C1 segment of cervical spinal cord (tissue), 14 donors: ENCODE measurements around the gene SF3A1.

Experiments used
- DNase-seq, 14 donors: peaks; one replicate each; lab custom pipeline; 2025; lab: John Stamatoyannopoulos, UW

The SF3A1 gene

DNA sequence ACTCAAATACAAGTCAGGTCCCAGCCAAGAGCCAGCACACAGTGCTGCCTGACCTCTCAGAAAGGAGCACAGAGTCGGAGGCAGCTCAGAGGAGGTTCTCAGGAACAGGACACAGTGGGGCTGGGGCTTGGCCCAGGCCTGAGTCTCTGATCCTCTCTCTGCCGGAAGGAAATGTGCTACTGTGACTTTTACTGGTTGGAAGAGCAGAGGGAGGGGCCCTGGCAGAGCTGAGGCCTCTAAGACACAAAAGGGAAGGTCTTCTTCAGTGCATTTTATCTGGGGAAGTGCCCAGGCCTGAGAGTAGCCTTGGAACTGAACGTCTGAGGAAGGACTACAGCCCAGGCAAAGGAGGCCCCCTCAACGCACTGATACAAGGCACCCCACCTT lies 51.2 kb downstream of the SF3A1 start:
- DNase-seq, result peak in 8 of 14 donors; percentile 10 to 47 (median 32)

DNA sequence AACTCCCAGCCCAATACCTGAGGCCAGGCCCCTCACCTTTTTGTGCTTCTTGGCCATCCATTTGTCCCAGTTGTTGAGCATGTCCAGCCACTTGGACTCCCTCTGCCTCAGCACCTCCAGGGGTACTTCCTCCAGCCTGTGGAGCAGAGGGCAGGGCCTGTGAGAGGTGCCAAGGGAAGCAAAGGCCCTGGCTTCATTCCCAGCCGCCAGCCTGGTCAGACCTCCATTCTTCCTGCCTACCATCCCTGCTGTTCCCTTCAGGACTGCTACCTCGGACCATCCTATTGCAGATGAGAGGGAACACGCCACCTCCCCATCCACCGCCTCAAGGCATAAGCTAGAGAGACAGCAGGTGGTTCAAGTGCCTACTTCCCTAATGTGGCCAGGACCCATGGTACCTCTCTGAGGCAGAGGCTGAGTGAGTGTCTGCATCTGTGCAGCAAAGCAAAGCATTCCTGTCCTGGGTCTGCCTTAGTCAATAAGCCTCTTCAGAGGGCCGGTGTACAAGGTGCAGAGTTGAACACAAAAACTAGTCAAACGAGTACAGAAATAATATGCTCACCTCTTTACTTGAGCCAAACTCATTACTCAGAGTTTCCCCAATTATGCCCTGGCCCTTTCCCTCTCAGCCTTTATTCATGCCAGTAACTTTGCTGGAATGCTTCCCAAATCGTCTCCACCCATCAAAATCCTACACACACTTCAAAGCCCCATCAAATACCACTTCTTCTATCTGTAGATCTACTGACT lies 52.0 kb downstream of the SF3A1 start:
- DNase-seq, result peak in 6 of 14 donors; percentile 10 to 31 (median 15)

DNA sequence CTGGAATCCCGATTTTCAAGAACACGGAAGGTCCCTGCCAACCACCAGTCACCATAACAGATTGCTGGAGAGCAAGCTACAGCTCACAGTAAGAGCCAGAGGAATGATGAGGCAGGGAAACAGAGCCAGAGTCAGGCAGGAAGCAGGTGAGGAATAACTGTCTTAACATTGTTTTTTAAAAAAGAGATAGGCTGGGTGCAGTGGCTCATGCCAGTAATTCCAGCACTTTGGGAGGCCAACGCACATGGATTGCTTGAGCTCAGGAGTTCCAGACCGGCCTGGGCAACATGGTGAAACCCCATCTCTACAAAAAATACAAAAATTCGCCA lies 53.9 kb downstream of the SF3A1 start:
- DNase-seq, result no peak

DNA sequence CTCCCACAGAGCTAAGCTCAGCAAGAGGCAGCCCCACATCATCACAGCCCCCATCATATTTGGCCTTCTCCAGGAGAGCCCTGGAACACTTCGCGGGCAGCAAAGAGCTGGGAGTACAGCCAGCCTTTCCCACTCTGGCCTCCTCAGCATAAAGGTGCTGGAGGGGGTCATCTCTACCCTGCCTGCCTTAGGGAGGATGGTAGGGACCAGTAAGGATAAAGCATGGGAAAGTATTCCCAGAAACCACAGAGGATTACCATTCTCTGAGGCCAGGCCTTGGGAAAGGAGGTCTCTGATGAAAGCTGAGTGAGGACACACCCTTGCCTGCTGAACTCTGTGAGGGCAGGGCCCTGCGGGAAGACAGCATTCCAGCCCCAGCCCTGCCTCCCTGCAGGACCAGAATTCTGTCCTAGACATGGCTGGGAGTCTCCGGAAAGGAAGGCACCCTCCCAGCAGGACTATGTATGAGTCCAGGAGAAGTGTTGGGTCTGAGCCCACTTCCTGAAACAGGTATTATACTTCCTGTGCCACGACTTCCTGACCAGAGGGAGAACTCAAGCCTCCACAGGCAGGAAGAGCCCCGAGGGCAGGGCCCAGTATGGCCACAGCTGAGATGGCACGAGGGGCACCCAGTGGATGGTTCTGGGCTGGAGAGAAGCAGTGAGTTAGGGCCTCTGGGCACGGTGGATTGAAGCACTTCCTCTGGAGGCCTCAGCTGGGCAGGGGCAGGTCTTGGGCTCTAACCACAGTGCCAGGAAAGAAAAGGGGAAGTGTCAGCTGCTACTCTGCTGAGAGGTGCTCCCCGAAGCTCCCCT lies 54.5 kb downstream of the SF3A1 start:
- peak in 6 of 14 donors; percentile 24 to 64 (median 42) for DNase-seq

DNA sequence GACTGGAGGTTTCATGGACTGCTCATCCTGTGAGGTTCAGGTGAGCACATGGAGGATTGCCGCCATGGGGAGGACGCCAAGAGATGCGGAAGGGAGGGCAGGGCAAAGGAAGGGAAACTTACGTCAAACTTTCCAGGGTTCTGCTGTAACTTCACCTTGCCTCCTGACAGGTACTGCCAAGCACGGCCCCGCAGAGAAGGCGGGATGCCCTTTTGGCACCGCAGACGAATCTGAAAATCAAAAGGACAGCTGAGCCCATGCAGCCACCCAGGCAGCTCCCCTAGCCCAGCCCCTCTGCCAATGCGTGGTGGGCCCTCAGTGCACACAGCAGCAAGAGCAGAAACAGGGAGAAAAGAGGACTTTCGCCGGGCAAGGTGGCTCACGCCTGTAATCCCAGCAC lies 57.4 kb downstream of the SF3A1 start:
- no peak for DNase-seq

DNA sequence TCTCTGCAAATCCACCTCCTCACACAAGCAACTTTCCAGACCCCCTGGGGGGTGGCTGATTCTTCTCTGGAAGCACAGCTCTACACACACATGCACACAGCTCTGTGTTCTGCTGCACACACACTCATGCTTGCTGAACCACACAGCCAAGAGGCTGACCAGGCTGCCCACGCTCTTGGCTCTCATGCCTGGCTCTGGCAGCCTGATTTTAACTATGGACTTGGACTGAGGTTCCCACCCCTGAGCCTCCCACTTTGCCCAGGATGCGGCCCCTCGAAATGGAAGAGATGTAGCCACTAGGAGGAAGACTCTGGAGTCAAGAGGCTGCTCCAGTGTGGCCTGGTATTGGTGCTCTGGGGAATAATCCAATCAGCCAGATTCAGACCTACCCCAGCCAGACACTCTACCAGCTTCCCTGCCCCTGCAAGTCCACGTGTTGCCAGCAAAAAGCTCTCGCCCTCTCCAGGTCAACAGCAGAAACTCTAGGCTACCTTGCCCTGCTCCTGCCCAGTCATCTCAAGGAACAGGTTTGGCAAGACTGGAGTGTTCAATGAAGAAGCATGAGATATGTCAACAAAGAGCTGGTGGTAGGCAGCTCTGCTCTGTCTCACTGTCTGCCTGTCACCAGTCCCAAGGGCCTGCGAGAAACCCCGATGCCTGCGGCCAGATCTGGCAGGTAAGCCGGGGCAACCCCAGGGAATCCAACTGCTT lies 58.5 kb downstream of the SF3A1 start:
- DNase-seq, result no peak

DNA sequence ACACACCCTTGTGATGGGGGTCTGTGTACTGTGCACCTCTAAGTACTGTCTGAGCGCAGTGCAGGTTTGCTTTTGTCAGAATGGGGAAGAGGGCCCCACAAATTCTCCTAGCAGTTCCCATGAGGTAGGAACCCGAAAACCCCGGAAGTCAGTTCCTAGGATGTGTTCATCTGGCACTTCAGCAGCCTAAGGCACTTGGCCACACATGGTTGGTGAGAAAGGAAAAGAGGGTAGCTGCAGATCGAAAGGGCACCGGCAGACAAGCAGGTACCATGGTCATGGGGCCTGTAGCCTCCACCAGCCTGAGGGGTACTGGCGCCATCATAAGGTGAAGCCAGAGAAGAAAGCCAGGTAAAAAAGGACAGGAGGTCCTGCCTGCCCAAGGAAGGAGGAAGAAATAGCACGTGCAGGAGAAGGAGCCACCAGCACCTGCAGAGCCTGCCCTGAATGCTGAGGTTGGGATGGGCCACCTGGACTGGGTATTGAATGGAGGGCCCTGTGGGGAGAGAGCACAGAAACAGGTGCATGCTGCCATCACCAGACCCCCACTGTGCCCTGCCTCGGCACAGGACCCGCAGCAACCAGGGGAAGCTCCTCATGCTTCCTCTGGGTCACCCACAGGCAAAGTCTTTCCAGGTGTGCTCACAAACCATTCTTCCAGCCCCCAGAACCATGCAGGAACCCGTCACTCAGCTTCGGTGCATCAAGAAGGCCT lies 59.3 kb downstream of the SF3A1 start:
- DNase-seq, result no peak

DNA sequence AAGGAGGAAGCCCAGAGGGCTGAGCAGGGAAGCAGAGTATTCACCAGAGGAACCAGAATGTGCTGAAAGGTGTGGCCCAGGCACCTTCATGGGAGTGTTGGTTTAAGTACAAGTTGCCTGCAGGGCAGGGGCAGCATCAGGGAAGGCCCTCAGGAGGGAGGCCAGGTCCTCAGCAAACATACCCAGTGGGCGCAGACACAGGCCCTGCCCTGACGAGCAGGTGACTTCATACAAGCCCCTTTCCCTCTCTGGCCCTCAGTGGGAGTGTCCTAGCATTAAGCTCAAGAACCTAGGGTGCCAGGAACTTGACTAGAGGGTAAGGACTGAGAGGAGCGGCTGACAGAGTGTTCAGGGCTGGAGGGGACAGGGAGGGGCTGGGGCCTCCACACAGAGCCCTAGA lies 59.9 kb downstream of the SF3A1 start:
- no peak for DNase-seq

DNA sequence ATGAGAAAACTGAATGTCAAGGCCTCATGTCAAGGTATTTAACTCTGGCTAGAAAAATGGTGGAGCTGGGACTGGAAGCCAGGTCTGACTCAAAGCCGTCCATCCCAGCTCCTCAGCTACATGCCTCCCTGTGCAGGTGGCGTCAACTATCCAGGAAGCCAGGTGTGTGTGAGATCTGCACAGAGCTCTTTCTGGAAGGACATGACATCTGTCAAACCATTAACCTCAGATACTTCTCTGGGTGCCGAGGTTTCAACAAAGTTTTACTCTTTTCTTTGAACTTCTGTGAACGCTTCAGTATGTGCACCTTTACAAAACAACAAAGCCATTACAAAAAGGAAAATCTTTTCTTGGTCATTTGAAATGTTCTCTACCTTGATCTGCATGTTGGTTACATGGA lies 60.4 kb downstream of the SF3A1 start:
- no peak for DNase-seq

DNA sequence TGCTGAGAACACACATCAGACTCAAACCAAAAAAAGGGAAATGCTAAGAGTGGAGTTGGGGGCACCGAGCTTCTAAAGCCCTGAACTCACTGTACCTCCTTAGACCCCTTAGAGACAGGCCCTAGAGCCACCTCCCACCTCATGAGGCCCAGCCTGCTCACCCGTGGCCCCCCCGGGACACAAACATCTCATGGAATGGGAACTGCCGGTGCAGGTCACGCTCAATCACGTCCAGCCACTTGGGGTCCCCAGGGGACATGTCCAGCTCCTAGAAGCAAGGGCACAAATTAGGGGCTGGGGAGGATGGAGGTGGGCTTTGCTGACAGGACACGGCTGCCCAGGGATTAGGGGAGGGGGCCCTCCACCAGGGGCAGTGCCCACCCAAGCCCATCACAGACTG lies 61.1 kb downstream of the SF3A1 start:
- DNase-seq, result no peak

DNA sequence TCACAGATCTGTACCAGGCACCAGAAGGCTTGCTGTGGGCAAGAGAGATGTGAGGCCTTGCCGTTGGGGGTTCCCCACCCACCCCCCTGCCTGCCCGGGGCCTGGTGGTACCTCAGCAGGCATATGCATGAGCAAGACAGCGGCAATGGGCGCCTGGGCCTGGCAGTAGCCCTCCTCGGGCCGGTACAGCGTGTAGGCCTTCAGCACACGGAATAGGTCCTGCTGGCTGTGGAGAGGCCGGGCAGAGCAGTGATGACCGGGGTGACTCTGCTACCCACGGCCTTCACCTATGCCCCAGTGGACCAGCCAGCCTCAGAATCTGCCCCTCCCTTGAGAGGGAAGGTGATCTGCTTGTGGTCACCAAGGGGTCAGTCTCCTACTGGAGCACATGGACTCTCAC lies 61.9 kb downstream of the SF3A1 start:
- DNase-seq, result no peak

DNA sequence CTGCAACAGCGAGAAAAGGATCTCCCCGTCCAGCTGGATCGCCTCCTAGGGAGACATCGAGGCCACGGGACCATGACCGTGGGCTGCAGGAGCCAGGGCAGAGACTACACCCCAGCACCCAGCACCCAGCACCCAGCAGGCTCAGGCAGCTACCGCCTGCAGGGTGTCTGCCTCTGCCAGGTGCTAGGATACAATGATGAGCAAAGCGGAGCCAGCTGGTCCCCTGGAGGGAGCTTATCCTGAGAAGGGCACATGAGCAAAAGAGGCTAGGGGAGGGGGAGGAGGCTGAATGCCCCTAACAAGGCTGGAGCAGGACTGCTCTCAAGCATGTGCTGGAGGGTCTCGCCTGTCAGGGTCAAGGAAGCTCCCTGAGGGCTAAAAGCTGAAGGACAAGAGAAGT lies 62.6 kb downstream of the SF3A1 start:
- no peak for DNase-seq

DNA sequence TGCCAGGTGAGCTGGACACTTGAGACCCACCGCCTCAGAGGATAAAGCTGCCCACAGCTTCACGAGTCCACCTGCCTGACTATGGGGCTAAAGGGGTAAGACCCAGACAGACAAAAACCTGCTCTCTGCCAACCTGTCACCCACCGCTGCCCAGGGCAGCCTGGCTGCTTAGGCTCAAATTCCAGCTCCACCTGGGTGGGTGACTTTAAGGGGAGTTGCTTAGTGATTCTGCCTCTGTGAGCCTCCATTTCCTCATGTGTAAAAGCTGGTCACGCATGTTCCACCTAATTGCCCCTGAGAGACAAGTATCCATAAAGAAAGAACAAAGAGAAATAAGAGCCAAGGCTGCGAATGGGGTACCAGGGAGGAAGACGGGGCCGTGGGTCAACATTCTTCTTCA lies 63.7 kb downstream of the SF3A1 start:
- no peak for DNase-seq

DNA sequence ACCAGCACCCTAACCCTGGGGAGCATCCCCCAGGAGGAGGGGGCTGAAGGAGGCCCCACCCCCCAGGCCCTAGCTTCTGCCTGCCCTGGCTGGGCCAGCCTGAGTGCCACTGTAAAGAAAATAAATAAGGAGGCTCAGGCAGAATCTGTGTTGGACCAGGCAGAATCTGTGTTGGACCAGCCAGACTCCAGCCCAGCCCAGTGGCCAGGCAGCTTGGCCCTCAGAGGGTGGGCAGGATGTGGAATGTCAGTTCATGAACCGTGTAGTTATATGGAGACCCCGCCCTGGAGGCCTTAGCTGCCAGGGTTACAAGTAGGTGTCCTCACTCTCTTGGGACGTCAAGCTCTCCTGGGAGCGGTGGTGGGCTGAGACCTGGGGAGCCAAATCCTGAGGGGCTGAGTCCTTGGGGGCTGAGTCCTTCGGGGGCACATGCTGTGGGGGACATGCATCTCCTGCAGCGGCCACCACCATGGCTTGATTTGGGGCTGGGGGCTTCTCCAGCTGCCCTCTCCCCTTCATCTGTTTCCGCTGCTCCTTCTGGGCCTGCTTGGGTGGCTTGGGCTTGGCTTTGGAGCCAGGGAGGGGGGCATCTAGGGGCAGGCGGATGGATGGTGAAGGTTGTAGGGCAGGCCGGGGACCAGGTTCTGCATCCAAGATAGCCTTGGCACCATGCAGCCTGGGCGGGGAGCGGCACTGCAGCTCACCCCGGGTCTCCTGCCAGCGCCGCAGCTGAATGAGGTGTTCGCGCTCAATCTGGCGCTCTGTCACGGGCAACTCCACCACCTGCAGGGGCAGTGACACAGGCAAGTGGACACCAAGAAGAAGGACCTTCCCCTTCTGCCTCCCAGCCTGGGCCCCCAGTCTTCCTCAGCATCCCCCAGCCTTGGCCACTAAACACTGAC lies 64.4 kb downstream of the SF3A1 start:
- DNase-seq, result no peak

DNA sequence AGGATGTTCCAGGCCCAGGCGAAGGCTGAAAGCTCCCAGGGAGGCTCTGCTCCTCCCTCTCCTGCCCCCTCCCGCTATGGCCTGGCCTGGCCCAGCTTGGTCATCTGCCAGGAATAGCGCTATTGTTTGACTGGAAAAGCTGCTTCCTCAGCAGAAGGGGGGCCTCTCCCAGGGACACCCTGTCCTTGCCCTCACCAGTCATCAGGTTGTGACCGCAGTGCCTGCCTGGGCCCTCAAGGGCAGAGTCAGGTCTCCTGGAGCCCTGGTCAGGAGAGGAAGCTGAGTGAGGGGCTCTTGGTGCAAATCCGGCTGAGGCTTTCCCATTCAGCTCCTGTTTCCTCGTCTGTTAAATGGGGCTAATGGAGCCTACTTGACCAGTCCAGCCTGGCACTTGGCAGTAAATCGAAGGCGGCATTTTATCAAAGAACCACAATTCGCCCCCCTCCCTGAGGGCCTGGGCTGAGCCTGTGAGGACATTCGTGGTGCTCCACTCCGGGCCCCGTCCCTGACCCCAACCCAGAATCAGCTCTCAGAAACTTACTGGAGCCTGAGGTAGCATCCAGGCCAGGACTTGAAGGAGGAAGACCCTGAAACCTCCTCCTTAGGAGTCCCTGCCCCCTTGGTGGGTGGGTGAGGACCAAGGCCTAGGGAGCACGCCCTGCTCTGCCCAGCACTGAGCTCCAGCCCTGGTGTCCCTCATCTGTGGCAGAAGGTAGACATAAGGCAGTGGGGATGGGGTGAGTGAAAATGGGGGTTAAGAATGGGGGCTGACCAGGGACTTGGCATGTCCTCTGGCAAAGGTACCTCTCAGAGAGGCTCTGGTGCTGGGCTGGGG lies 65.4 kb downstream of the SF3A1 start:
- DNase-seq, result peak in 12 of 14 donors; percentile 41 to 88 (median 75)

DNA sequence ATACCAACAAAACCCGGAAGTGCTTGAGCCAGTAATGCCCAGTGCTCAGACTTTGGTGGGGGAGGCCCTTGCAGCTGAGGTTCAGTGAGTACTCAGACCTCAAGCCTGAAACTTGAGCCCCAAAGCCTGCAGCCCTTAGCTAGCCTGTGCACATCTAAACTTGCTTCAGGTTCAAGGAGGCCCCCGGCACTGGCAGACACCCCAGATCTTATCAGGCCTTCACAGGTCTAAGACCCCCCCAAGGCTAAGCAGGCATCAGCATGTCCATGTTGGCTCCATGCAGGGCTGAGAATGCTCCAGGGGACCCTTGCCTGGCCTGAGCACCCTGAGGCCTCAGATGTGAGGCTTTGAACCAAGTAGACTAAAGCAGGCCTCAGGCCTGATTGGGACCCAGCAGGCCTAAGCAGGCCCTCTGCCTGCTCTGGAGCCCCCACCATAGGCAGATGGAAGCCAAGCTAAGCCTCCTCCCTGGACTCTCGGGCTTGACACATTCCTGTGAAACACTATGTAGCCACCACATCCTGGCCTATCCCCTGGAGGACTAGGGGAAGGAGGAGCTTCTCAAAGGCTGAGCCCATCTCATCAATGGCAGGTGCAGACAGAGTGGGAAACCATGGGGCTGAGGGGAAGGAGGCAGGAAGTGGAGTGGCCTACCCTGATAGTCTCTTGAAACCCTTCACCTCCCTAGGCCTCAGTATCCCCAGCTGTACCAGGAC lies 66.2 kb downstream of the SF3A1 start:
- peak in 5 of 14 donors; percentile 45 to 77 (median 52) for DNase-seq

DNA sequence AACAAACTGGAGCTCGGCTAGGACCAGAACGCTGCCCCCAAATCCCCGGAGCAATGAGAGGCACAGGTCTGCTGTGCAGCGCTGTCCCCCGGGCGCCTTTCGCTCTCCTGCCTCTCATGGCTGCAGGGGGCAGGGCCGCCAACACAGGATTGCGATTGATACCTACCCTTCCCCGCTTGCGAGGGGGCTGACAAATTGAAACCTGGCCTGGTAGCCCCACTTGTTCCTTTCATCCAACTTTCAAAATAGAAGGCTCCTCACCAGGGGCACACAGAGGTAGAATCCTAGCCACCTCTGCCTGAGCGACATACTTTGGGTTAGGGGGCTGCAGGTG lies 66.7 kb downstream of the SF3A1 start:
- peak in 1 of 14 donors; percentile 70 for DNase-seq

DNA sequence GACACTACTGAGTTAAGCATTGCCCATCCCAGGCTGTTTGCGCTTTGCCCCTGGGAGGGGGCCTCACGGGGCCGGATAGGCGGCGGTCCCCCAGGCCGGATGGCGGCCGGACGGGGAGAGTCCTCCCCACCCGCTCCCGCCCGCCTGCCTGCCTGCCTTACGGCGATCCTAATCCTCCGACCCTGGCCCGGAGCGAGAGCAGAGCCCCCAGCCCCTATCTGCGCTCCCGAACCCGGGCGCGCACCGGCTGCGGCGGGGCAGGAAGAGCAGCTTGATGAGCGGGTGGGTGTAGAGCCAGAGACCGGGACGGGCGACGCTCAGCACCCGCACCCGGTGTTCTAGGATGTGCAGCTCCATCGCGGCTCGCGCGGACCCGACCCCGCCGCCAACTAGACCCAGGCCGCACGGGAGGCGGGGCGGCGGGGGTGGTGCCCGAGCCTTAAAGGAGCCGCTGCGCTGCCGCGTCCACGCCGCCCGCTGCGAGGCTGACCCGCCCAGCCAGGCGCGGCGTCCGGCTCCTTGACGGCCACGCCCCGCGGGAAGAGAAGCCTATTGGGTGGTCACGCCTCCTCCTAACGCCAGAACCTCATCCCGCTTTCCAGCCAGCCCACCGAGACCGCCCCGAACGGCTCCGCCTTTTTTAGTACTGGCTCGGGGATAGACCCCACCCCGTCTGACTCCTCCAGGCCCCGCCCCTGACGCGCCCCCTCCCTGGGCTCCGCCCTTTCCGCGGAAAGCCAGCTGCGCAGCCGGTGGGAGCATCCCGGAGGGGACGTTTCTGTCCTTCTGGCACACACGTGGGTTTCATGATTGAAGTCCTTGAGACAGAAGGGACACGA lies 67.3 kb downstream of the SF3A1 start, which contains the start of gene CASTOR1:
TSS of gene CASTOR1 (minus strand) at position 365 of the 839 bp plus-strand sequence. CDS start at position 357, 8 bp downstream.
- peak; percentile 36 to 98 (median 89) for DNase-seq
